ENCODE measurements around the gene OLFM2.
"Not testable (repeated sequence)": the region's sequence is repeated elsewhere in the genome, so short reads cannot be mapped to it uniquely, and the experiment has no call there.

OLFM2 gene

DNA sequence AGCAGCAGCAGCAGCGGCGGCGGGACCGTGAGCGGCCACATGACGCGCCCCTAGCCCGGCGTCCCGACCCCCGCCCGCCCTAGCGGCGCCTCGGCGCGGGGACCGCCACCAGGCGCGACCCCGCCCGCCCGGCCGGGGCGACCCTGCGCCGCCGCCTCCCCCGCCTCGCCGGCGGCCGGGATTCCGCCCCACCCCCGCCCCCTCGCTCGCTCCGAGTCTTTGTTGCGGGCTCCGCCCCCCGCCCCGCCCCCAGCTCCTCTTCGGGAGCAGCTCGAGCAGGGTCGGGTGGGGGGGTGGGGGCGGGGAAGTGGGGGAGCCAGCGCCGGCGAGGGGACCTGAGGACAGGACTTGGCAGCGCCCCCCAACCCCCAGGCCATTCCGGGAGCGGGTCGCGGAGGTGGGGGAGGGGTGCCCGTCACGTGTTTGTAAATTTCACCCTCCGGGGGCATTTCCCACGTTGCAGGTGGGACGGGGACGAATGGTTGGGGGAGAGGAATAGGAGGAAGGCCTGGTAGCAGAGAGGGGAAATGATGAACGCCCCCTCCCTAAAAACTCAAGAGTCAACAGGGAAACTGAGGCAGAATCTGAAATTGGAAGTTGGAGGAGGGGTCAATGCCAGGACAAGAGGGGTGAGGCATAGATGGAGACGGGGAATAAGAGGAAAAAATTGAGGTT, at the start of gene OLFM2:
OLFM2 (minus strand) TSS at position 190 of the 675 bp plus-strand sequence; CDS start at position 41, 149 bp downstream.
- peak; percentile 19 for DNase-seq

DNA sequence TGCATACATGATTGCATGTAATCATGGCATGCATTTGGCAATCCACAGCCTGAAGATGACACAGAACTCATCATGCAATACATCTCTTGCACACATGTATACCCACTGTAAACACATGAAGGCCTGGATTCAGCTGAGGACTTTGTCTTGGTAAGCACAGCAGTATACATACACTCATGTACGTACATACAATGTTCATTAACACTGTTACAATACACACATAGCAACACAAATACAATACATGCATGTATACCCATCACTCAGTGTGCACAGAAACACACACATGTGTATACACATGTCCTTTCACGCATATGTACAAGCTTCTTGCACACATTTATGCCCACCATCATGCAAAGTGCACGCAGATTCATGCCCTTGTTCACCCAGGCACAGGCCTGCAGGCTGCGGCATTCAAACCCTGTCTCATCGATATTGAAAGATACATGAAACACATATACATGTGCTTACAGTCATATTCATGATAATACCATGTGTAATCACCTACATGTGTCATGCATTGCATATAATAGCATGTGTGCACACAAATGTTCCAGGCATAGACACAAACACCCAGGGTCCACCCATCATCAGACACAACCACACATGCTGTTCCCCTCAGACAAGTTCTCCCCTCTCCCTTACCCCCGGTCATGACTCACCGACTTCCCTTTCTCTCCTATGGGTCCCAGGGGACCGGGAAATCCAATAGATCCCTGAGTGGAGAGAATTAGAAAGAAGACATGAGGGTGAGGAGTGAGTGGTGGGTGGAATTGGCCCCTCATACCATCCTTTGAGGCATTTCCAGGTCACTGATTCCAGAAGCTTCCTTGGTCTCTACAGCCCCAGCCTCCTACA, 45.3 kb upstream of the OLFM2 start:
- DNase-seq = no peak

DNA sequence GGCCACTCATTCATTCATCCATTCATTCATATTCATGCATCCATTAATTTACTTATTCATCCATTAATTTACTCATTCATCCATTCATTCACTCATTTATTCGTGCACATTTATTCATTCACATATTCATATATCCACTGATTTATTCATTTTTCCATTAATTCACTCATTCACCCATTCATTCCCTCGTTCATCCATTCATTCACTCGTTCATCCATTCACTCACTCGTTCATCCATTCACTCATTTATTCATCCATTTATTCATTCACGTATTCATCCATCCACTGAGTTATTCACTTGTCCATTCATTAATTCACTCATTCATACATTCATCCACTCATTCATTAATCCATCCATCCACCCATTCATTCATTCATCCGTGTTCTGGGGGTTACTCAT, 35.8 kb upstream of the OLFM2 start:
- no peak for DNase-seq

DNA sequence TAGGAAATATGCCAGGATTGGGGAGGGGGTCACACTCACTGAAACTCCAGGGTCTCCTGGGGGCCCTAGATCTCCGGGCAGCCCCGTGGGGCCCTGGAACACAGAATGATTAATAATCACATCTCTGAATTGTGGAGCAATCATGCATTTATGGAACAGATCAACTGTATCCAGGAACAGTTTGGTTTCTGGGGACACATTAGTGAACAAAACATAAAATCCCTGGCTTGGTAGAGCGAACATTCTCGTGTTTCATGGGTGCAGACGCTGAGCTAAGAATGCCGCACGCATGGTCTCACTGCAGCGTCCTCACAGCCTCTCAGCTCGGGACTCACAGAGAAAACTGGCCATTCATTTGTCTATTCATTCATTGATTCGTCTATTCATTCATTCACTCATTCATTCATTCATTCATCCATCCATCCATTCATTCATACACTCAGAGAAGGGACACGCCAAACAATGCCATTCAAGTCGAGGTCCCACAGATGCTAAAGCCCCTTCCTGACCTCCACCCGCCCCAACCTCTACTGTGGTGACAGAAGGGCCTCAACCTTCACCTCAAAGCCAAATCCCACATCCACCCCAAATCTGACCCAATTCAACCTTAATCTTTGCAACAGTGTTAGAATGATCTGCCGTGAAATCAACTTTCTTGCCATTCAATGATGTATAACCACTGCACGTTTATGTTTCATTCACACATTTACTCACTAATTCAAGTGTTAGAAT, 35.0 kb upstream of the OLFM2 start:
- DNase-seq = no peak

DNA sequence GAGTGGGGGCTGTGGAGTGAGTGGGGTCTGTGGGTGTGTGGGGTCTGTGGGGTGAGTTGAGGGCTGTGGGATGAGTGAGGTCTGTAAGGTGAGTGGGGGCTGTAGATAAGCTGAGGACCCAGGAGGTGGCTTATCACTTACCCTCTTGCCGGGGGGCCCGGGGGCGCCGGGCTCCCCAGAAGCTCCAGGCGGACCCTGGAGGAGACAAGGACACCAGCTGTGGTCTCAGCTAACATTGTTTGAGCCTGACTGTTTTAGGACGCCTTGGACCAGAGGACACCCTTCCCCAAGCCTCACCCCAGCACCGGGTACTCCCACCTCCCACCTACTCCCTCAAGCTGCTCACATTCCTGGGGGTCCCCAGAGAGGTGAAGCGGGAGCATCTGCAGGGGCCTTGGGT, 34.2 kb upstream of the OLFM2 start:
- DNase-seq = no peak

DNA sequence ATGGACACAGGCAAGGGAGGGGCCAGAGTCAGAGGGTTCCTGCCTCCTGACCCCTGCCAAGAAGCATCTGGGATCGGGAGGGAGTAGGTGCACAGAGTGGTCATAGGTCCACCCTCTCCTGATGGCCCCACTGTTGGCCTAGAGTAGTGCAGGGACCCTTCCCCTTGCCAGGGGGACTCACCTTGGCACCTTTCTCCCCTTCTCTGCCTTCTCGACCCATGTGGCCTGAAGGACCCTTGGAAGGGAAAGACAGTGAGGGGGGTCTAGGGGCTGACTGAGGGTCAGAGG, 33.3 kb upstream of the OLFM2 start:
- no peak for DNase-seq

DNA sequence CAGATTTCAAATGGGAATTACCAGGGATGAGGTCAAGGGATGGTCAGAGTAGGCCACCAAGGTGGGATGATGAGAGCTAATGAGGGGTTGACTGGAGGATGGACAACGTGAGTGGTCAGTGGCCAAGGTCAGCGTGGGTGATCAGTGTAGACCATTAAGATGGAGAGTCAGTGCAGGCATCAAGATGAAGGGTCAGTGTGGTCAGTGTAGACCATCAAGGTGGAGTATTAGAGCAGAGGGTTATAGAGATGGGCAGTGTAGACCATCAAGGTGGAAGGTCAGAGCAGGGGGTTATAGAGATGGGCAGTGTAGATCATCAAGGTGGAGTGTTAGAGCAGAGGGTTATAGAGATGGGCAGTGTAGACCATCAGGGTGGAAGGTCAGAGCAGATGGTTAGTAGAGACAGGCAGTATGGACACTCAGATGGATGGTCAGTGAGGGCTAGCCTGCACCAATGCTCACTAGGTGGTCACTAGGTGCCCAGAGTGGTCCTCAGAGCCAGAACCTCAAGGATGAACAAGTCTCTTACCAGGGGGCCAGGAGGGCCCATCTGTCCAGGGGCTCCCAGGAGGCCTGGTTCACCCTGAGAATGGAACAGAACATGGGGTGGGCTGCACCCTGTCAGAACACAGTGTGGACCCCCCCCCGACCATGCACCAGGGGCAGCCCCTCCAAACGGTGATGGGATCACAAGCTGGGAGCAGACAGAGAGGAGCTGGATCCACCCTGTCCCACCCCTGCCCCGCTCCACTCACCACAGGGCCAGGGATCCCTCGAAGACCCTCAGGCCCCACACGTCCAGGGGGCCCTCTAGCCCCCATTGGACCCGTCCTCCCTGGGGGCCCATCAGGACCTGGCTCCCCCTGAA, 32.7 kb upstream of the OLFM2 start:
- DNase-seq = no peak

DNA sequence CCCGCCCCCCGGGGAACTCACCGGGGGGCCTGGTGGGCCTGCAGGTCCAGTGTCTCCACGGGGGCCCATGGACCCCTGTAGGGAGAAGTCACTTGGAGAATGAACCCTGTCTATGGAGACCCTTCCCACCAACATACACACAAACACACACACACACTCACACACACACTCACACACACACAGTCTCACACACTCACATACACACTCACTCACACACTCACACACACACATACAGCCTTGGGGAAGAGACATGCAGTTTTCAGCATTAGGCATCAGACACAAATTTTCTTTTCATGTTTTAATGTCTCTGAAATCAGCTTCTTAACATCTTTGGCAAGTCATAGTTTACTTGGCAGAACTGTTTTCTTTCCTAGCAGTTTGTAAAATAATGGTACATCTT, 31.0 kb upstream of the OLFM2 start:
- DNase-seq = no peak

DNA sequence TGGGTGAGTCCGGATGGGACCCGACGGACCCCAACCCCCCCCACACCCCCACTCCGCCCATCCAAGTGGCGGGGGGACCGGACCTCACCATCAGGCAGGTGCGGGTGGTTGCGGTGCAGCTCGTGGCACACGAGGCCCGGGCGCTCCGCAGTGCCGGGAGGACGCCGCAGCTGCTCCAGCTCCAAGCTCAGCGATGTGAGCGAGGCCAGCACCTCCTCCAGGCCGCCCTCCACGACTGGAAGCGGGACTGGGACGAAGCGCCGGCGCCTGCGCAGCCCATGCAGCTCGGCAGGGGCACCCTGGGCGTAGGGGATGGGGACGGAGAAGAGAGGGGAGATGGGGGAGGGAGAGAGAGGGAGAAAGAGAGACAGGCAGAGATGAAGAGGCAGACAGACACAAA, 30.1 kb upstream of the OLFM2 start:
- DNase-seq = no peak

DNA sequence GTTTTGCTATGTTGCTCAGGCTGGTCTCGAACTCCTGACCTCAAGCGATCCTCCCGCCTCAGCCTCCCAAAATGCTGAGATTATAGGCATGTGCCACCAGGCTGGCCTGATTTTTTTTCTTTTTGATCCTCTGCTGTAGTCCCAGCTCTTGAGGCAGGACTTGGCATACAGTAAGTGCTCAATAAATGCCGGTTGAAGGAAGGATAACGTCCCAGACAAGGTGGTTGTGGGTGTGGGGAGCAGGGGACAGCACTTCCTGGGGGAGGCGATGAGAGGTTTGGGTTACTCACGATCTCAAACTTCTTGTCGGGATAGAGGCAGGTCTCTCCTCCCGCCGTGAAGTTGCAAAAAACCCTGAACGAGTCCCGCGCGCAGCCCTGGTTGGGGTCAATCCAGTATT, 29.7 kb upstream of the OLFM2 start:
- no peak for DNase-seq

DNA sequence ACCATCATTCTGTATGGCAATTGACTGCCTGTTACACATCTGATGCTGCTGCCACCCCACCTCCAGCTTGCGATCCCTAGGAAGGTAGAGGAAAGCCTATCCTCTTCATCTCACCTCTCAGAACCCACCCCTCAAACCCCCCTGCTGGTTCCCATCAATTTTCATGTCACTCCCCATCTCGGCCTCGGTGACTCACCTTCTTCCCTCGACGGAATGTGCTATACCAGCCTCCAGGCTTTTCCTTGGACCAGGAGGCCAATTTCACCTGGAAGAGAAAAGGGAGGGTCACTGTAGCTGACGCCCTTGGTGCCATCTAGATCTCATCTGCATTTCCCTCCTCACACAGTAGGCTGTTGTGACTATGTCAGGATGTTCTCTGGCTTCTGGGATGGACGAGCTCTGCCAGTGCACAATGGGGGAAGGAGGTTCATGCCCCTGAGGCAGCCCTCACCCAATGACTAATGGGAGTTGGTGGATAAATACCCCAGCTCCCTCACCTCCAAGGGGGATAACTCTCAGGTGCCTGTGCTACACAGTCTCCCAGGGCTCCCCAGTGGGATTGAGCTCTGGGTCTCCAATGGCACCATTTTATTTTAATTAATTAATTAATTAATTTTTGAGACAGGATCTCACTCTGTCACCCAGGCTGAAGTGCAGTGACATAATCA, 26.4 kb upstream of the OLFM2 start:
- no peak for DNase-seq

DNA sequence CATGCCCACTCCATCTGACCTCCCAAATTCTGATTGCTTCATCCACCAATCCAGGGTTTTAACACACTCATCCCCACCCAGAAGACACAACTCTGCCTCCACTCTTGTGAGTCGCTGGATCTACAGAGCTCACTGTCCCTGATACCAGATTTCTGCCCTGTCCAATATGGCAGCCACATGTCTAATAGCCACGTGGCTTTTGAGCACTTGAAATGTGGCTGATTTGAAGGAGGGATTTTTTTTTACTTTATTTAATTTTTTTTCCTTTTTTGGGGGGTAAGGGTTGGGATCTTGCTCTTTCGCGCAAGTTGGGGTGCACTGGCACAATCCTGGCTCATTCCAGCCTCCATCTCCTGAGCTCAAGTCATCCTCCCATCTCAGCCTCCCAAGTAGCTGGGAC, 24.8 kb upstream of the OLFM2 start:
- DNase-seq = no peak

DNA sequence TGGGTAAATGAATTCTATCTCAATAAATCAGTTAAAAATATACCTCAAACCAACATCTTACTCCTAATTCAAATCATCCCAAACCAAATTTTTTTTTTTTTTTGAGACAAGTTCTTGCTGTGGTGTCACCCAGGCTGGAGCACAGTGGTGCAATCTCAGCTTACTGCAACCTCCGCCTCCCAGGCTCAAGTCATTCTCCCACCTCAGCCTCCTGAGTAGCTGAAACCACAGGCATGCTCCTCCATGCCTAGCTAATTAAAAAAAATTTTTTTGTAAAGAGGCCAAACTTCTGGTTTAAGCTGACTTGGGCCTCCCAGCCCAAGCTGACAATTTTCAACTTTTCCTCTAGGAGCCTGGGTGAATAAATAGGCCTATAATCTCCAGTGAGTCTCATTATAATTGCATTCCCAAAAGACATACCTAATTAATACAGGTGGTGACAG, 22.1 kb upstream of the OLFM2 start:
- DNase-seq = no peak

DNA sequence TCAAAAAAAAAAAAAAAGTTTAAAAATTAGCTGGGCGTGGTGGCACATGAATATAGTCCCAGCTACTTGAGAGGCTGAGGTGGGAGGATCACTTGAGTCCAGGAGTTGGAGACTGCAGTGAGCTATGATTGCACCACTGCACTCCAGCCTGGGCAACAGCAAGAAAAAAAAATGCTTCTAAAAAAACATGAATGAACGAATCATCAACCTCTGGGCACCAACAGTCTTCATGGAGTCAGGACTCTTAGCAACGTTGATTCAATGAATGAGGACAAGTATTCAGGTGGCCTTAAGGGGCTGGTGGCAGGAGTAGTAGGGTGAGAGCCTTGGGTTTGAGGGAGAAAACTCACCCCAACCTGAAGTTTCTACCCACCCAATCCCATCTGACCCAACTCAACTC, 20.6 kb upstream of the OLFM2 start:
- no peak for DNase-seq

DNA sequence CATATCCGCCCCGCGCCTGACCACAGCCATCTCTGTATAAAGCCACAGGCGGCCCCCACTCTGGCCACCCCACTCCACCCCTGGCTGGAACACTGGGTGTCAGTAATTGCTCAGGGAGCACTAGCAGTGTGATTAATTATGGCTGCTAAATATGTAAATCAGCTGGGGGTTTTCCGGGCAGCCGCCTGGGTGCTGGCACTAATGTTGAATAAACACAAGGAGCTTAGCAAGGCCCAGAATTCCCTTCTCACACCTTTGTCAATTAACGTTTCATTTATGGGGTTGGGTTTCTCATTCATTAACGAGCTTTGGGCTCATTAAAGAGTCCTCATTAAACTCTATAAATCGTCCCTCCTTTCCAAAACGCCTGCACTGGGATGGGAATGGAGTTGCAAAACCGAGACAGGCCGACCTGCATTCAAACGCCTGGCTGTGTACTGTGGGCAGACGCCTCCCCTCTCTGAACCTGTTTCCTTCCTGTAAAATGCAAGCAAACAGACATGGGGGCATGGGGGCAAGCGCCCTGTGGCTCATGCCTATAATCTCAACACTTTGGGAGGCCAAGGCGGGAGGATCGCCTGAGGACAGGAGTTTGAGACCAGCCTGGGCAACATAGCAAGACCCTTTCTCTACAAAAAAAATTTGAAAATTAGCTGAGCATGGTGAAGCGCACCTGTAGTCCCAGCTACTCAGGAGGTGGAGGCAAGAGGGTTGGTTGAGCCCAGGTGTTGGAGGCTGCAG, 17.7 kb upstream of the OLFM2 start:
- no peak for DNase-seq

DNA sequence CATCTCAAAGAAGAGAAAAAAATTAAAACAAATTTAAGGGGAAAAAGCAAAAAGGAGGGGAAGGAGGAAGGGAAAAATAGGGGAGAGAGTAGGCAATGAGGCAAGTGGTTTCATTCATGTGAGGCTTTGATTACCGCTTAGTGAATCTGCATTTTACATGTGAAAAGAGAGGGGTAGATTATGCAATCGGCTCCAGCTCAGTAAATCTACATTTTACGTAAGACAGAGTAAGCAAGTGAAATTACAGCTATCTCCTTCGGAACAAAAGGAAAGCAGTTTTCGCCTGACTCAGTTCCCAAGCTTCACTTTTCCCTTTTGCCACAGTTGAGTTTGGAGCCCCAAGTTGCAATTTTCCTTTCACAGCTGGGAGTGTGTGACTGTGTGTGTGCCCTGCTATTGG, 16.0 kb upstream of the OLFM2 start:
- no peak for DNase-seq

DNA sequence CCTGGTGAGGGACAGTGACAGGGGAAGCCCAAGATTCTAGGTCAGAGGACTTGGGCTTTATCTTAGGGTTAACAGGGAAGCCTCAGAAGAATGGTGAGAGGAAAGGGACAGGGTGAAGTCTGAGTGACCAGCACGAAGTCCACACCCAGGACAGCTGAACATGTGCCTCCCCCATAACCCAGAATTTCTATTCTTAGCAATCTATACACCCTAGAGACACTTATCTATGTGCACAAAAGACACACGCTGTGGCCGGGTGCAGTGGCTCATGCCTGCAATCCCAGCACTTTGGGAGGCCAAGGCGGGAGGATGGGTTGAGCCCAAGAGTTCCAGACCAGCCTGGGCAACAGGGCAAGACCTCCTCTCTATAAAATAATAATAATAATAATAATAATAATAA, 11.1 kb upstream of the OLFM2 start:
- DNase-seq = no peak

DNA sequence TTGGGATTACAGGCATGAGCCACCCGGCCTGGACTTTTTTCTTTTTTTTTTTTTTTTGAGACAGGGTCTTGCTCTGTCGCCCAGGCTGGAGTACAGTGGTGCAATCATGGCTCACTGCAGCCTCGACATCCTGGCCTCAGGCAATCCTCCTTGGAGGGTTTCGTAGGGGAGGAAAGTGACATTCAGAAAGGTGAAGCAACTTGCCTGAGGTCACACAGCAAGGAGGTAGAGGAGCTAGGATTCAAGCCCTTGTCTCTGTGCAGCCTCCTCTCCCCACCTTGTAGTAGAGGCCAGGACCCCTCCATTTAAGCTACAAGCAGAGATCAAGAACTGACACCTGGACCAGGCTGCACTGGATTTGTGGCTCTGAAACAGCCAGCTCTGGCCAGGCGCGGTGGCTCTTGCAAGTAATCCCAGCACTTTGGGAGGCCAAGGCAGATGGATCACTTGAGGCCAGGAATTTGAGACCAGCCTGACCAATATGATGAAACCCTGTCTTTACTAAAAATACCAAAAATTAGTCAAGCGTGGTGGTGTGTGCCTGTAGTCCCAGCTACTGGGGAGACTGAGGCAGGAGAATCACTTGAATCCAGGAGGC, 10.3 kb upstream of the OLFM2 start:
- DNase-seq = not testable (repeated sequence)

DNA sequence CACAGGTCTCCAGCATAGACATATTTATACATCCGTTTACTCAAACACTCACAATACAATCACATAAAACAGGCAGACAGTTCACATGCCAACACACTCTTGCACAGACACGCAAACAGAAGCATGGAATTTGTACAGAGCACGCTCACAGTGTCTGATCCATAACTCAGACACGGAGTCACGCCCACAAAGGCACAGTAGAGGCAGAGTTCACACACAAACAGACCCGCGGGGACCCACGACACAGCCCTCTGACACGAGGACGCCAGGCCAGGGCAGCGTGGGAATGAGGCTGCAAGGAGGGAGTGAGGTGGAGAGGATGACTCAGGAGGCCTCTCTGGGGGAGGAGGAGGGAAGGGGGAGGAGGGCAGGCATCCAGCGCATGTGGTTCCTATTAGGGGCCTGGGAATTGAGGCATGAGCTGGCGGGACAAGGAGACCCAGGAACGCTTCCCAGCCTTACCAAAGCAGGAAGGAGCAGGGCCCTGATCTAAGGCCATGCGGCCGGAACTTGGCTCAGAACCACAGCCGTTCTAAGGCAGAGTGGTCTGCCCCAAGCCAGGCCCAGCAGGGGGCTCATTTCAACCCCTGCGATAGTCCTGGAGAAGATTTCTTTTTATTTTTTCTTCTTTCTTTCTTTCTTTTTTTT, 9.1 kb upstream of the OLFM2 start:
- DNase-seq = no peak

DNA sequence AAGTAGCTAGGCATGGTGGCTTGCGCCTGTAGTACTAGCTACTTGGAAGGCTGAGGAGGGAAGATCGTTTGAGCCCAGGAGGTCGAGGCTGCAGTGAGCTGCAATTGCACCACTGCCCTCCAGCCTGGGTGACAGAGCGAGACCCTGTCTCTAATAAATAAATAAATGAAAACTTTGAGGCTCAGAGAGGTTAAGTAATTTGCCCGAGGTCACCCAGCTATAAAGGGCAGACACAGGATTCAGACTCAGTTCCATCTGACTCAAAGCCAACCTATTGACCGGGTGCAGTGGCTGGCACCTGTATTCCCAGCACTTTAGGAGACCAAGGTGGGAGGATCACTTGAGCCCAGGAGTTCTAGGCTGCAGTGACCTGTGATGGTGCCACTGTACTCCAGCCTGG, 7.4 kb upstream of the OLFM2 start:
- no peak for DNase-seq

DNA sequence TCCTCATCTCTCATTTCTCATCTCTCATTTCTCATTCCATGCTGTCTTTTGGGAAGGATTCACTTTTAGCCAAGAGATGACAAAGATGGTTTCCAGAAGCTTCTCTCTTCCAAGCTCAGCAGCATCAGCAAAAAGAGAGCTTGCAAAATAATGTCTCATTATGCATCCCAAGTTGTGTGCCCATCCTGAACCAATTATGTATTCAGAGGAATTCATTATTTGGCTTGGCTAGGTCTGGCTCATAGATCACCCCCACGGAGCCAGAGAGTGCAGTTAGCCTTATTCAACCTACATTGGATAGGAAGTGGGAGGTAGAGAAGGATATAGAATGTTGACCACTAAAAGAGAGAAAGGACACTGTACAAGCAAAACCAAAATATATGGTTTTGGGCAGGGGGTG, 5.4 kb upstream of the OLFM2 start:
- no peak for DNase-seq

All from CD4-positive, alpha-beta T cell treated with Interleukin-21 for 1 hour (primary cell).